HG03571 (cell line): ENCODE data around the gene SET.
"Not testable (repeated sequence)": the region's sequence is repeated elsewhere in the genome, so short reads cannot be mapped to it uniquely, and the experiment has no call there.

ENCODE experiments used
- ATAC-seq: cut with Tn5 transposase; IDR thresholded peaks from one replicate; pipeline ENCODE4 v1.9.1; 2021; ENCODE audit not compliant: unreplicated experiment

Gene SET

GRCh38 chr9:128685636-128686489 is 3.2 kb upstream of the SET start:
- ATAC-seq: no peak

- ATAC-seq: no peak
These were observed 1.6 kb upstream of the SET start for GRCh38 chr9:128687453-128687852.

- peak; percentile 13 for ATAC-seq
These were observed 312 bp downstream of the SET start for GRCh38 chr9:128689293-128689774.

- ATAC-seq: no peak
These were observed 1.0 kb downstream of the SET start for GRCh38 chr9:128689820-128690683.

- no peak for ATAC-seq
These were observed 1.6 kb downstream of the SET start for GRCh38 chr9:128690684-128691034.

DNA sequence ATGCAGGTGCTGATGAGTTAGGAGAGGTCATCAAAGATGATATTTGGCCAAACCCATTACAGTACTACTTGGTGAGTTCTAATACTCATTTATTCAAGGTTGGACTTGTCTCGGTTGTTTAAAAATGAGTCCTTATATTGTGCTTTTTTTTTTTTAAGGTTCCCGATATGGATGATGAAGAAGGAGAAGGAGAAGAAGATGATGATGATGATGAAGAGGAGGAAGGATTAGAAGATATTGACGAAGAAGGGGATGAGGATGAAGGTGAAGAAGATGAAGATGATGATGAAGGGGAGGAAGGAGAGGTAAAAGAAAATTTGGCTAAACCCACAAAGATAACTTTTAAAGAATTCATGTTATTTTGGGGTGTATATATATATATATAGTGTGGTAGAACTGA is 4.7 kb downstream of the SET start:
- ATAC-seq: not testable (repeated sequence)

DNA sequence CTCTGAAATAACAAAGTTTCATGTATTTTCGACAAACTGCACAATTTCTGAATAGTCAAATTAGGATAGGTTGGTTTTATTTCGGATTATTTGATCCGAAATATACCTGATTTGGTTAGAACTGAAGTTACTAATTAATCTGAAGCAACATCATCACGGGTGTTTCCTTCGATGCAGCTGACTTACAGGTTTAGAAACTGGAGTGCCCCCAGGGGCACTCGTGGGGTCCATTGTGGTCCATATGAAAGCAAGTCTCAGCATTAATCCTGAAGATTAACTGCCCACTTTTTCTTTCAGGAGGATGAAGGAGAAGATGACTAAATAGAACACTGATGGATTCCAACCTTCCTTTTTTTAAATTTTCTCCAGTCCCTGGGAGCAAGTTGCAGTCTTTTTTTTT is 5.3 kb downstream of the SET start:
- ATAC-seq: no peak

GRCh38 chr9:128696923-128697707 is 8.1 kb downstream of the SET start:
- no peak for ATAC-seq

GRCh38 chr9:128699096-128699795 is 10.2 kb downstream of the SET start:
- ATAC-seq: not testable (repeated sequence)

DNA sequence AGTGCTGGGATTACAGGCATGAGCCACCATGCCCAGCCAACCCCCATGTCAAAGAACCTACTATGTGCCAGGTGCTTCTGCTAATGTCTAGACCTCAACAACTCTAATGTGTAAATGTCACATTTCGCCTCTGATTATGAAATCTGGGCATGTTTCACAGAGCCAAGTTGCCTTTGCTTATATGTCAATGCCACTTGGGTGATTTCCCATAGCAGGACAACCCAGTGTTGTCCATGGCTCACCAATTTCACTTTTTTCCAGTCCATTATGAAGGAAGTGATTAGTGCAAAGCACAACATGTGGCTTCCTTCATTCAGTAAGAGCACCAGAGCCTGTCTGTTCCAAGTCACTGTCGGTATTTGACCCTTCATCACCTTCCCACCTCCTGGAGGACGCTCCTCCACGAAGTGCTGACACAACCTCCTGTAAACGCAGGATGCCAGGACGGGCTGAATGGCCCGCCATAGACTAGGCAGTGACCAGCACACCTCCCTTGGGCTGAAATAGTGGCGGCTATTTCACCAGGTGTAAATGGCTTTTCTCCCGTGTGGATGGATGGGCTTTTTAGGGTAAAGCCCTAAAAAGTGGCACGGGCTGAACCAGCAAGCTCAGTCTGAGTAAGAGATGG is 12.3 kb downstream of the SET start:
- no peak for ATAC-seq

DNA sequence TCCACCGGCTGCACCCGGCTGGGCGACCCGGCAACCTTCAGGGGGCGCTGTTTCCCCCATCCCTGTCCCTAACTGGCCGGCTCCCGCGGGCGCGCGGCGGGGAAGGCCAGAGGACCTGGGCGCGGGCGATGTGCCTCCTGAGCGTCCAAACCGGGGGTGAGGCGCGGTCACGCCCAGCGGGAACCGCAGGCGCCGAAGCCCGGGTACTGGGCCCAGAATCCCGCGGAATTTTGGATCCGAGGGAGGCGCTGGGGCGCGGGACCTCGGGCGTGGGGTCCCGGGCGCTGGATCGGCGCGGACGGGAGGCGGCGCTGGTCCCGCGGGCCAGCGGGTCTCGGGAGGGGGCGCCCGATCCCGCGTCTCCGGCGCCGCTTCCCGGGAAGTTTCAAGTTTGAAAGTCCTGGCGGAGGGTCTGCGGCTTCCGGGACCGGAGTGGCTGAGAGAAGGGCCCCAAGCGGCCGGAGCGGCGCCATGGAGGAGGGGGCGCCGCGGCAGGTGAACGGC is 13.5 kb downstream of the SET start, which contains the start of gene PKN3:
Gene PKN3 (plus strand): TSS at position 59 of the 504 bp plus-strand sequence. CDS start 413 bp downstream, at position 472.
- ATAC-seq: peak; percentile 81

DNA sequence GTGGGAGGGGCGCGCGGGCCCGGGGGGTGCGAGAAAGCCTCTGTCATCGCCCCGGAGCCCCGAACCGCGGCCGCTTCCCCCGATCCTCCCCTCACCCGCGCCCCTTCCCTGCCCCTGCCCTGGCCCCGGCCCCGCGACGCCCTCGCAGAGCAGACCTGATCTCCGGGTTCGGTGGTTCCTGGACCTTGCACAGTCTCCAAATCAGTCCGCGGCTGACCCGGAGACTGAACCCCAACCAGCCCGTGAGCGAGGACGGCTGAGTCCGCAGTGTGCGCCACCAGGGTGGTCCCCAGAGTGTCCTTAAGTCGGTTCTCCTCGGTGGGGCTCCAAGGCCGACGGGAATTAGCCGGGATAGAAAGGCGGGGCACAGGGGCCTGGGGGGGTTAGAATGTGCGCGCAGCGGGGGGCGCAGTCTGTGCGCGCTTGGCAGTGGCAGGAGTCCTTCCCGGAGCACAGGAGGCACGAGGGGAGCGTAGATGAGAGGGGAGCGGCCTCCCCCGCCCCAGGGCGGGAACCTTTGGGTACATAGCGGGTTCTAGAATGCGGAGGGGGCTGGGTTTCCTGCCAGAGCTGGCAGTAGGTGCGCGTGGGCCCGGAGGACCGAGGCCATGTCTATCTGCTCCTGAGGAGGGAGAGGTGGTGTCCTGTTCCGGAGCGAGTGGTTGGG is 14.1 kb downstream of the SET start:
- no peak for ATAC-seq

- no peak for ATAC-seq
These were observed 14.8 kb downstream of the SET start for GRCh38 chr9:128703616-128704355.

DNA sequence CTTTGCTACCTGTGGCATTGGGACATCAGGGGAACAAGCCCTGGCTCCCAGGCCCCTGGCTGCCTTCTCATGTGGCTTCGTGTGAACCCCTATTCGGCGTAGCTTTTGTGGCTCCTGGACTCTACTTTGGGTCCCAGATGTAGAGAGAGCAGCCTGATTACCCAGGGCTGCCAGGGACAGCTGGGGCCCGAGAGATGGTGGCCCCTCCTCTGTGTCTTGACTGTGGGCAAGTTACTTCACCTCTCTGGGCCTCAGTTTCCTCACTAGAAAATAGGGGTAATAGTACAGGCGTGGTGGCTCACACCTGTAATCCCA is 15.3 kb downstream of the SET start:
- ATAC-seq: no peak

DNA sequence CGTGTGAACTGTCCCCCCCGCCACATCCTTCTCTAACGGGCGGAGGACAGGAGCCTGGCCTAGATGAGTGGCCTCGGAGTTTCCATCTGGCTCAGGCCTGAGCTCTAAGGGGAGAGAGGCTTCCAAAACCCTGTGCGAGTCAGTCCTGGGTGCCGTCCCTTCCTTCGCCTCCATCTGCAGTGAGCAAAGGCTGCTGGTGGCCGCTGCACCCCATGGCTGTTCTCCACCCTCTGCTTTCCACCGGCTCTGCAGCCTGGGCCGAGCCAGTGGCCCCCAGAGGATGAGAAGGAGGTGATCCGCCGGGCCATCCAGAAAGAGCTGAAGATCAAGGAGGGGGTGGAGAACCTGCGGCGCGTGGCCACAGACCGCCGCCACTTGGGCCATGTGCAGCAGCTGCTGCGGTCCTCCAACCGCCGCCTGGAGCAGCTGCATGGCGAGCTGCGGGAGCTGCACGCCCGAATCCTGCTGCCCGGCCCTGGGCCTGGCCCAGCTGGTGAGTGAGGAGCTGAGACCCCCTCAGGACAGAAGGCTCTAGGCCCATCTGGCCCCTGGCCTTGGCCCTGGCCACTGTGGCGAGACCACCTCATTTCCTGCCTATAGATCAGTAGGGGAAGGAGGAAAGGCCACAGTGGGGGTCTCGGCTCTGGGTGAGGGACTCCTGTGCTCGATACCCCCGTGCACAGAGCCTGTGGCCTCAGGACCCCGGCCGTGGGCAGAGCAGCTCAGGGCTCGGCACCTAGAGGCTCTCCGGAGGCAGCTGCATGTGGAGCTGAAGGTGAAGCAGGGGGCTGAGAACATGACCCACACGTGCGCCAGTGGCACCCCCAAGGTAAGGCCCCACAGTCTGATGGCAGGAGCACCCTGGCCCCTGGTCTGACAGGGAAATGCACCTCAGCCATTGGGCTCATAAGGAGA is 16.3 kb downstream of the SET start:
- no peak for ATAC-seq

GRCh38 chr9:128706045-128706444 is 17.0 kb downstream of the SET start:
- ATAC-seq: no peak

GRCh38 chr9:128706671-128707381 is 17.8 kb downstream of the SET start:
- no peak for ATAC-seq
